NCI-H1436 treated with DMSO at 0.1 percent for 48 hours (cell line): ENCODE results near the gene NEDD4.
A peak's percentile ranks its signal among the peaks of the same experiment; 100 is the strongest.
"Not testable (repeated sequence)": the region's sequence is repeated elsewhere in the genome, so short reads cannot be mapped to it uniquely, and the experiment has no call there.

Source experiments
- DNase-seq: peaks from one replicate; lab custom pipeline; 2025; lab: John Stamatoyannopoulos, UW

The NEDD4 gene

DNA sequence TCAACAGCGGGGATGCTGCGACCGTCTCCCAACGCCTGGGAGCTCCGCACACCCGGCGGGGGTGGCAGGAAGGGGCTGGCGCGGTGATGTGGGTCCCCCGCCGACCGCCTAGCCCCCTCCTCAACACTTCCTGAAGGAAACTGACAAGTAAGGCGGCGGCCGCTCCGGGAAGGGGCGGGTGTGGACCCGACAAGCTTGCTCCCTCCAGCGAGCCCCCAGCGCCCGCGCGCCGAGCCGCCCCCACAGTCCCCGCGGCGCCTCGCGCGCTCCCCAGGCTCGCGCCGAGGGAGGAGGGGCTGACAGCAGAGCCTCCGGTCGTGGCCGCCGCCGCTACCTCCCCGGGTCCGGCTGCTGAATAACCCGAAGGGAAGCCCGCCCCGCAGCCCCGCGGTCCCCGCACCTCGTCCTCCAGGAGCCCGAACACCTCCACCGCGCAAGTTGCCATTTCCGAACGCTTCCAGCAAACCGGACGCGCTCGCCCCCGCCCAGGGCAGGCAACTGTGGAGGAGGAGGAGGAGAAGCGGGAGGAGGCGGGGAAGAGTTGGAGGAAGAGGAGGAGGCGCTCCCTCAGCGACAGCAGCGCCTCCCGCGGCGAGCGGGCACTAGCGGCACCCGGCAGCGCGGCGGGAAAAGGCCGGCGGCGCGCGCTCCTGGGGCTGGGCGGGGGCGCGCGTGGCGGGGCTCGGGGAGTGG is at the start of gene NEDD4:
Gene NEDD4 (minus strand): TSS at position 502 of the 693 bp plus-strand sequence. CDS start 57 bp downstream, at position 445.
- DNase-seq: peak; percentile 26

DNA sequence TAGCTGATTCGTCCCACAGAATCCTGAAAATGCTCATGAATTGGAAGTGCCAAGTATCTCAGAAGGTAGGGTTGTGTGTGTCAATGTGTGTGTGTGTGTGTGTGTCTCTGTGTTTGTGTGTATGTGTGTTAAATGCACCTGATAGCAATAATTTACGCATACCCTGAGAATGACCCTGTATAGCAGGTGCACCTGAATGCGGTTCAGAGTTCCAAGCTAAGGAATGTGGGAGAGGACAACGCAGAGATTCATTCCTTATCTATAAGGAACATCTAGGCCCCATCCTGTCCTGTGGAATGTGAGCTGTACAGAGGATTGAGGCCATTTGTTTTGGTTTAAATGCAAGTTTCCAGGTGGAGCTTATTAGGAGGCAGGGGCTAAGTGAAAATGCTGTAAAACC is 49.1 kb upstream of the NEDD4 start:
- DNase-seq: no peak

DNA sequence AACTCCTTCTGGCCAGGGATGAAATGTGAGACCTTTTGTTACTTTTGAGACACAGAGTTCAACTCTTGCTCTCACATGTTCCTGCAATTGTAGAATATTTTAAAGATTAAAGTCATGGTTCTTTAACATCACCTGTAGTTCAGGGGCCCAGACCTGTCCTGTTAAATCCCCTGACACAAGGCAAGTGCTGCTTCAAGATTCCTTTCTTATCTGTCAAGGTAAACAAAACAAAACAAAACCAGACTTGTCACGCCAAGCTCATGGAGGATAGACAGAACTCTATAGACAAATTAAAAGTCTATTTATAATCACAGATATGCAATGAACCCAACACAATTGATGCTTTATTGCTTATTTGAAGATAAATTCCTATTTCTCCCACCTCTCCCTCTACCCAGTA is 48.6 kb upstream of the NEDD4 start:
- DNase-seq: no peak

DNA sequence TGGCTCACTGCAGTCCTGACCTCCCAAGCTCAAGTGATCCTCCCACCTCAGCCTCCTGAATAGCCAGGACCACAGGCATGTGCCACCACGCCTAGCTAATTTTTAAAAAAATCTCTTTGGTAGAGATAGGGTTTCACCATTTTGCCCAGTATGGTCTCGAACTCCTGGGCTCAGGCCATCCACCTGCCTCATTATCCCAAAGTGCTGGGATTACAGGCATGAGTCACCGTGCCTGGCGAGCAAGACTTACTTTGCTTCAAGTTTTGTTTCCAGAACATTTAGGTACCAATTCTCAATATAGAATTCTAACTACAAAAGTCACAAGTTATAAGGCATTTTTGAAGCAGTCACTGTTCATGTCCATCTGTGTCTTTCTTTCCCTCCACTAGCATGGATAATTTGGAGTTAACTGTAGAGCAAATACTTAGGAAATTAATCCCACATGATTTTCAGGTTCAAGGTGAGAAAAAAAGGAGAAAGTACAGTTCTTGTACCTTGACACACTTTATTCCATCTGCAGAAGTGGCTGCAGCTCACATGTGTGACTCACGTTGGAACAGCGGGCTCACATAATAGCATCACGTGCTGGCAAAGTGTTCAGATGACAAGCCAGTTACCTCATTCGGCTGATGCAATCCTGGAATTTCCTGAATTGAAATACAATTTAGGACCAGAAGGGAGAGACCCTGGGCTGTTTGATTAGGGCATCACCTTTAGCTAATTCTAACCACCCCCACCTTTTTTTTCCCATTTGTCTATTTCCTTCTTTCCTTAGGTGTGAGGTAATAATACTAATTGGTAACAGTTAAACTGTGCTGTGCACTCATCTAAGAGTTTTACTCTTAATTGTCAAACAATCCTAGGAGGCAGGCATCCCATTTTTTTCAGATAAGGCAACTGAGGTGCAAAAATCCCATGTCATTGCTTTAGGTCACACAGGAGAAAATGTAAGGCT is 46.9 kb upstream of the NEDD4 start:
- peak; percentile 57 for DNase-seq

DNA sequence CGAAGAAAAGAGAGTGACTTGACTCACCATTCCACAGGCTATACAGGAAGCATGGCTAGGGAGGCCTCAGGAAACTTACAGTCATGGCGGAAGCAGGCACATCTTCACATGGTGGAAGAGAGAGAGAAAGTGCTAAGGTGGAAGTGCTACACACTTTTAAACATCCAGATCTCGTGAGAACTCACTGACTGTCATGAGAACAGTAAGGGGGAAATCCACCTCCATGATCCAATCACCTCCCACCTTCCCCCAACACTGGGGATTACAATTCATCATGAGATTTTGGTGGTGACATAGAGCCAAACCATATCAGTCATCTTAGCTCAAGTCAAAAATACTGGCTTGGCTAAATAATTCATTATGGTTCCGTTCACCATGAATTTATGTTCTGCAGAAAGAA is 45.3 kb upstream of the NEDD4 start:
- DNase-seq: no peak

DNA sequence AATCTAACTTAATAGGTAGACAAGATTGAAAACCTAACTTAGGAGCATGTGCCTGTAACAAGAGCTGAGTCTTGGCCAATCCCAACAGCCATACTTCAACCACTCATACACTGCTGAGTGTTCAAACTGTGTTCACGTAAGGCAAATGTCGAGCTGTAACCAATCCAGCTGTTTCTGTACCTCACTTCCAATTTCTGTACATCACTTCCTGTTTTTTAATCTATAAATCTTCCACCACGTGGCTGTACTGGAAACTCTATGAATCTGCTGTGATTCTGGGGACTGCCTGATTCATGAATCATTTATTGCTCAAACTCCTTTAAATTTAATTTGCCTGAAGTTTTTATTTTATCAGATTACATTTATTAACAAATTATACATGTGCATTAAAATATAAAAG is 44.6 kb upstream of the NEDD4 start:
- DNase-seq: no peak

DNA sequence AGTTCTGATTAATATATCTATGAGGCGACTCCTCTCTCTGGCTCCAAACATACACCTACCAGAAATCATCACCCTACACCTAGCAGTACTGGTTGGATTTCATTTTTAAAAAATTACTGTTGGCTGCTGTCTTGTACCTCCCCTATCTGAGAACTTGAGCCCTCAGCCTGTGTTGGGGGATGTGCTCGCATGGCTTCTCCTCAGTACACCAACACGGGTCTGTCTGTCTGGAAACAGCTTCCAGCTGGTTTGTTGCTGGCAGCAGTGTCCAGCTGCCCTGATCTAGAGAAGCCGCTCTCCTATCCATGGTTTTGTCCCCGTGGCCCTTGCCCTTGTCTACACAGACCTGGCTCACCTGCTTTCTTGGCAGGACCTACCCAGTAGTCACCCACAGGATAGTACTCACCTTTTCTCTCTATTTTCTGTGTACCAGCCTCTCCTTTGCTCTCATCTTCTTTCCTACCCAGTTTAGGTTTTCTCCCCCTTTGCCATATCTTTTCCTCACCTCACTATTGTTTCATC is 43.2 kb upstream of the NEDD4 start:
- no peak for DNase-seq

DNA sequence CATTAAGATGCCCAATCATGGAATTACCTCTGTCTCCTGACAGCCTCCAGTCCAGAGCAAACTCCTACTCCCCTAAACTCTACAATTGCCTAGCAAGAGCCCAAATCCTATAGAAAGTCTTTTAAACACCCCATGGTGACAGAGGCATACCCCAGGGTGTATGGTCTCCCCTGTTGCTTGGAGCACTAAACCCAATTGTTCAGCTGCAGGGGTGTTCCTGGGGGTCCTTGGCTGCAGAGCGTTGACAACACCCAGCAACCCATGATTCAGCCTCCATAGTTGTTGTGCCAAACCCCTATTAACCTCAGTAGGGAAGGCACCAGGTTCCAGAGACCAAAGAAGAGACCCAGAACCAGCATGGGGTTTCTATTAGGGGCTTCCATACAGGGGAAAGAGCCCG is 41.8 kb upstream of the NEDD4 start:
- no peak for DNase-seq

DNA sequence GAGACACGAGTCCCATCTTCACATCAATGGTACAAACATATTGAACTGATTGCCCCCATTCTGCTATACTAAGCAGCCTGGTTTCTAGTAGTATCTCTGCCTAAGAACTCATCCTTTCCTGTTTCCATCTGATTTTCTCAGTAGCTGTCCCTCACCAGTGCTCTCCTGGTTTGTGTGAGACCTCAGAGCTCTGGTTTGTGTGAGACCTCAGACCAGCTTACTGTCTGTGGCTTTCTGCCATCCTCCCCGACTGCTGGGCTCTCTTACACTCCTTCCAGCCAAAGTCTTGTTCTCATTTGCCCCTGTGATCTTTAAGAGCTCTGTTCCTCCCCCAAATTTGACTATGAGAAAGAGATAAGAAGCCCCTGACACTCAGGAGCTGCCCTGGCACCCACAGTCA is 41.1 kb upstream of the NEDD4 start:
- no peak for DNase-seq

DNA sequence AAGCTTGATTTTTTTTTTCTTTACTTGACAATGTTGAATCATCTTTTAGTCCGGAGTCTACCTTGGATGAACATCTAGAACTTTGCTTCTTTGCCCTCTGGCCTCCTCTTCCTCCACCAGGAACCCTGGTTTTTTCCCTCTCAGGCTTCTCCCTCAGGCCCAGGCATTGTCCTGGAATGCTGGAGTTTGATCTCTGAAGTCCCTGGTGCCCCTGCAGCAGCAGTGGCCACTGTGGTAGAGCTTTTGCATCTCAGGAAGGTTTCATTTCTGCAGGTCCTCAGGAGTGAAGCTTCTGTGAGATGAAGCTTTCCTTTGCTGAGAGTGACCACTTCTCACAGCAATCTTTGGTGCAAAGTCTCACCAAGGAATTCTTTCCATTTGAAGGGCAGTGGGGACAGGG is 39.0 kb upstream of the NEDD4 start:
- no peak for DNase-seq

DNA sequence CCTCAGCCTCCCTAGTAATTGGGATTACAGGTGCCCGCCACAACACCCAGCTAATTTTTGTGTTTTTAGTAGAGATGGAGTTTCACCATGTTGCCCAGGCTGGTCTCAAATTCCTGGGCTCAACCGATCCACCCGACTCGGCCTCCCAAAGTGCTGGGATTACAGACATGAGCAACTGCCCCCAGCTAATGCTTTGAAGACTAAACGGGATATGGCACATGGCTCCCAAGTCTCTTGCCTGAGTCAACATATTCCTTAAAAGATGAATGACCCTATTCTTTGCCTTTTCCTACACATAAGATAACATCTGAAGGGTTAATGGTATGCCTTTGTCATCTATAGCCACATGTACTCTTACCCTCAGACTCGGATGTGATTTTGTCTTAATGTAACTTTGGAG is 38.4 kb upstream of the NEDD4 start:
- no peak for DNase-seq

DNA sequence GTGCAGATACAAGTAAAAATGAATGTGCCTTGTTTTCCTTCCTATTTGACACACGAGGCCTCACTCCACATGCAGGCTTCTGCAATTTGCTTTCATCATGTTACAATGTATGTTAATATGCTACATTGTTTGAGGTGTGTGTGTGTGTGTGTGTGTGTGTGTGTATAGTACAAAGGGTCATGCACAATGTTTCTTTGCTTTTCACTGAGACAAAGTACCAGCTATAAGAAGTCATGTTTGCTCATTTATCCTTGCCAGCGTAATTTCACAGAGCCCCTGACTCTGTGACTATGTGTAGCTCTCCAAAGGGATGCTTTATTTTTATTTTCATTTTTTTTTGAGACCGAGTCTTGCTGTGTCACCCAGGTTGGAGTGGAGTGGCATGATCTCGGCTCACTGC is 38.0 kb upstream of the NEDD4 start:
- no peak for DNase-seq

DNA sequence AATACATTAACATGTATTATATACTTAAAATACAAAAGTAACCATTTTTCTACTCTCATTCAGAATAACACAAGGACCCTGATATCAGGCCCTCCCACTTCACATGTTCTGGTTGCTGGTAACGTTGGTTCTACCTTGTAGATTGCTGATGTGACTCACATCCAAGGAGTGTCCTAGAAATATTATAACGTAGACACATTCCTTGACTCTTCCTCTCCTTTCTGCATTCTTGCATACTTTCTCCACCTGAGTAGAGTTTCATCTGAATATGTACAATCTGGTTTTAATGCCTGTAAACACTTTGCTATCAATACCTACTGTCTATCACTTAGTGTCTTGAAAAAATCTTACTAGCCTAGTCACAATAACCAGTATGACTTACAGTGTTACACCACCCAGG is 35.0 kb upstream of the NEDD4 start:
- DNase-seq: no peak

DNA sequence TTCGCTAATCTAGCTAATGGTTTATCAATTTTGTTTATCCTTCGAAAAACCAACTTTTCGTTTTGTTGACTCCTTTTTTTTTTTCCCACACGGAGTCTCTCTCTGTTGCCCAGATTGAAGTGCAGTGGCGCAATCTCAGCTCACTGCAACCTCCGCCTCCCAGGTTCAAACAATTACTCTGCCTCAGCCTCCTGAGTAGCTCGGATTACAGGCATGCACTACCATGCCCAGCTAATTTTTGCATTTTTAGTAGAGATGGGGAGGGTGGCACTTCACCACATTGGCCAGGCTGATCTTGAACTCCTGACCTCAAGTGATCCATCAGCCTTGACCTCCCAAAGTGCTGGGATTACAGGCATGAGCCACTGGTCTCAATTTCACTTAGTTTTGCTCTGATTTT is 29.7 kb upstream of the NEDD4 start:
- DNase-seq: not testable (repeated sequence)

DNA sequence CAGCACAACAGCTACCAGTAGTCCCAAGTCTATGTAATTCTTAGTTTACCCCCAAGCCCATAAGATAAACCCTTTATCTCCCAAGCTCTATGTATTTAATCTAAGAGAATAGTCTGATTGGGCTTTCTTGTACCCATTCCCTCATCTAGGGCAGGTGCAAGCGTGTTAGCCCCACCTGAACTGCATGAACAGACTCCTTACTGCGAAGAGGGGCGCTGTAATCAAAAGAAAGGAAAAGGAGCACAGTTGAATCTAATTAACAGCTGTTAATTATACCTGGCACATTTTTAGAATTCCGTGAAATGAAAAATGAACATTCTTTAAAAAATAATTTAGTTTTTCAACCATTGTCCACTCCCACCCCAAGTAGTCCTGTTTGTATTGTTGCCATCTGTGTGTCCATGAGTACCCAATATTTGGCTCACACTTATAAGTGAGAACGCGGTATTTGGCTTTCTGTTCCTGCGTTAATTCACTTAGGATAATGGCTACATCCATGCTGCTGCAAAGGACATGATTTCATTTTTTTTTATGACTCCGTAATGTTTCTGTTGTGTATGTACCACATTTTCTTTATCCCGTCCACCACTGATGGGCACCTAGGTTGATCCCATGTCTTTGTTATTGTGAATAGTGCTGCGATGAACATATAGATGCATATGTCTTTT is 26.5 kb upstream of the NEDD4 start:
- DNase-seq: no peak

DNA sequence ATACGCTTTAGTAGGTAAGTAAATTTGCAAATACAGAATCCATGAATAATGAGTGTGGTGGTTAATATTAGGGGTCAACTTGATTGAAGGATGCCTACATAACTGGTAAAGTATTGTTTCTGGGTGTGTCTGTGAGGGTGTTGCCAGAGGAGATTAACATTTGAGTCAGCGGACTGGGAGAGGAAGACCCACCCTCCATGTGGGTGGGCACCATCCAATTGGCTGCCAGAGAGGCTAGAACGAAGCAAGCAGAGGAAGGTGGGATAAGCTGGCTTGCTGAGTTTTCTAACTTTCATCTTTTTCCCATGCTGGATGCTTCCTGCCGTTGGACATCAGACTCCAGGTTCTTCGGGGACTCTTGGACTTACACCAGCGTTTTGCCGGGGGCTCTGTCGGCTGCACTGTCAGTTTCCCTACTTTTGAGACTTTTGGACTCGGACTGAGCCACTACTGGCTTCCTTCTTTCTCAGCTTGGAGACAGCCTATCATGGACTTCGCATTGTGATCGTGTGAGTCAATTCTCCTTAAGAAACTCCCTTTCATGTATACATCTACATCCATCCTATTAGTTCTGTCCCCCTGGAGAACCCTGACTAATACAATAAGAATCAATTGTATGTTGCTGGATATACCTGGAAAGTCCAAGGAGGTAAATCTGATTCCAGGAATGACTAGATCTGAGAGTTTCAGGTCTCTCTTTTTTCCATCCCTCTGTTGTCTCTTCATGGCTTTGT is 25.8 kb upstream of the NEDD4 start:
- no peak for DNase-seq

DNA sequence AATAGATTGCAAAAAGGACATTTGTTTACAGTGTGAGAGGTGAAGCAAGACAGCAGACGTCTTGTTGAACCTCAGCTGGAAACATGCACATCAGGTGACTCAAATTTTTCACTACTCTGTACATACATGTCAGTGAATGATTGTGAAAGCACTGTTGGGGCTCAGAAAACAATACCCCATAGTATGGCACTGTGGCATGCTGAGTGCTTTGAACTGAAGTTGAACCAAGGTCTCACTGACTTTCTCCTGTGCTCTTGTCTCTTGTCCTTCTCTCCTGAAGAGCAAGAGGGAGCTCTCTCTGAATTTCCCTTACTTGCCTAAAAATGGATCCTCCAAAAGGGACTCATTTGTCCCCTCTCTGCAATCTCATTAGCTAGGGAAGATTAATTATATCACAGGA is 24.5 kb upstream of the NEDD4 start:
- no peak for DNase-seq

DNA sequence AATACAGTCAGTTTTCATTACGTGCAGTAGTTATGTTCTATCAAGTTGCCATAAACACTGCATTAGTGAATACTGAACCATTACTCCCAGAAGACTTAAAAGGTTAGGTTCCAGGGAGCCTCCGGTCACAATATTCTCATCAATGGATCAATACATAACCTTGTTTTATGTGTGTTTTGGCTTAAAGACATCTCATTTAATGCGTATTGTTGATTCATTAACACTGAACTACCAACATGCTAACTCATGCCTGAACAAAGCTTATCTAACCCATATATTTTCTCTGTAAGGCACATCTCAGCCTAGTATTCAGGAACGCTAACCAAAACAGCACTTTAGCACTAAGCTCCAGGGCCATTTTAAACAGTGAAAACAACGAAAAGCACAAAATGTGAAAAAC is 24.1 kb upstream of the NEDD4 start:
- no peak for DNase-seq

DNA sequence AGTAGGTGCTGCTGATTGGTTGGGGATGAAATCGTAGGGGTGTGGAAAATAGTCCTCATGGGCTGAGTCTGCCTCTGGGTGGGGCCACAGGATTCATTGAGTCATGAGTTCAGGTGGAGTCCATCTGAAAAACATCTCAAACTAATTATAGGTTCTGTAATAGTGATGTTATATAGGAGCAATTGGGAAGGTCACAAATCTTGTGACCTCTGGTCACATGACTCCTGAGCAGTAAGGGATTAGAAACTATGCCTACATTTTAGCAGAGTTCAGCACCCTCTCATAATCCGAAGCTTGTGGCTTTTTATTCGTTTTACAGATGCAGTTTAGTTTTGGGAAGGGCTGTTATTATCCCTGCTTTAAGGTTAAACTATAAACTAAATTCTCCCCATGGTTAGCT is 22.9 kb upstream of the NEDD4 start:
- DNase-seq: no peak

DNA sequence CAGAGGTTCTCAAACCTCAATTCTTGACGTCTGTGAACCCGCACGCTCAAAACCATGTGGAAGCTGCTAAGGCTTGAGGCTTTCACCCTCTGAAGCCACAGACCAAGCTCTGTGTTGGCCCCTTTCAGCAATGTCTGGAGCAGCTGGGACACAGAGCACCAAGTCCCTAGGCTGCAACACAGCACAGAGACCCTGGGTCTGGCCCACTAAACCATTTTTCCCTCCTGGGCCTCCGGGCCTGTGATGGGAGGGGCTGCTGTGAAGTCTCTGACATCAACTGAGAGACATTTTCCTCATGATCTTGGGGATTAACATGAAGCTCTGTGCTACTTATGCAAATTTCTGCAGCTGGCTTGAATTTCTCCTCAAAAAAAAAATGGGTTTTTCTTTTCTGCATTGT is 21.3 kb upstream of the NEDD4 start:
- no peak for DNase-seq

DNA sequence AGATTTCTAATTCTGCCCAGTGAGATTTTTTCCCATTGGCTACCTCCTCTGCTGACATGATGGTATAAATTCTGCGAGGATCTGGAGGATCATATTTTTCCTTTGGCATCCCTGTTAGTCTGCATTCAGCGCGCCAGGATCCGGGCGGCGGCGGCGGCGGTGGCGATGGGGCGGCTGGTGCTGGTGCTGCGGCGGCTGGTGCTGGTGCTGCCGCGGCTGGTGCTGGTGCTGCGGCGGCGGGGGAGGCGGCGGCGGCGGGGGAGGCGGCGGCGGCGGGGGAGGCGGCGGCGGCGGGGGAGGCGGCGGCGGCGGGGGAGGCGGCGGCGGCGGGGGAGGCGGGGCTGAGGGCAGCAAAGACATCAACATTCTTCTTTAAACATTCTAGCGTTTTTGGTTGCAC is 13.6 kb upstream of the NEDD4 start:
- DNase-seq: not testable (repeated sequence)

DNA sequence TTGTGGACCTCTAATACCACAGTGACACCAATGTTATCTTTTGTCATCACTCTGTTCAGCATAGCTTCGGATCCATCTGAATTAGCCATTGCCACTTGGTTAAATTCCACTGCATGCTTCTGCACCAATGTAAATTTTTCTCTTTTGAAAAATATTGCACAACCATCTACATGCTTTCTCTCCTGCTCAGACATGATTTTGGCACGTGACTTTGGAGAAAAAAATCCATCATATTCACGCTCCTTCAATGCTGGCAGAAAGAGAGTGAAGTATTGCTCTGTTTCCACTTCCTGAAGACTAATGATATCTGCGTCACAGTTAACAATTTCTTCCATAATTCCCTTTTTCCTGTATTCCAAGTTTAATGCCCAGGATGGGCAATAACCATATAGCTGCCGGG is 13.0 kb upstream of the NEDD4 start:
- DNase-seq: not testable (repeated sequence)
